HepG2 (cell line): ENCODE results near the gene PTCD1. TPM values are rescaled to one million over a fixed set of nuclear protein-coding genes. Genes with fewer than 3 reads are reported as not detected.

Experiments
- ATAD3A ChIP-seq: sonication (generic); formaldehyde crosslinking; IDR thresholded peaks from 2 replicates; pipeline ENCODE4 v1.4.0; 2020; ENCODE audit warnings: missing genetic modification reagents
- ATF6 ChIP-seq: sonication (generic); formaldehyde crosslinking; conservative IDR thresholded peaks from 2 replicates; pipeline ENCODE4 v1.4.0; 2020; ENCODE audit warnings: missing genetic modification reagents
- ATRX ChIP-seq: sonication (generic); formaldehyde crosslinking; IDR thresholded peaks from 2 replicates; pipeline ENCODE4 v1.4.0; 2020; ENCODE audit warnings: missing genetic modification reagents, borderline replicate concordance
- CBX5 ChIP-seq: sonication (generic); formaldehyde crosslinking; IDR thresholded peaks from 2 replicates; pipeline ENCODE4 v1.4.0; 2020; ENCODE audit warnings: missing genetic modification reagents, borderline replicate concordance
- PTBP1 ChIP-seq: fragments of 200-400 bp; formaldehyde crosslinking; IDR thresholded peaks from 2 replicates; pipeline ENCODE4 v1.6.1; 2018; ENCODE audit warnings: low read length, low read depth; ENCODE audit not compliant: poor library complexity, severe bottlenecking
- SKIL ChIP-seq: sonication (generic); formaldehyde crosslinking; IDR thresholded peaks from 2 replicates; pipeline ENCODE4 v1.8.0; 2022; ENCODE audit warnings: missing genetic modification reagents, mild to moderate bottlenecking, moderate library complexity, borderline replicate concordance
- SNAI1 ChIP-seq: sonication (generic); formaldehyde crosslinking; IDR thresholded peaks from 2 replicates; pipeline ENCODE4 v1.5.0; 2020; ENCODE audit warnings: mild to moderate bottlenecking, missing genetic modification reagents, borderline replicate concordance
- SNRNP70 ChIP-seq: fragments of 200-400 bp; formaldehyde crosslinking; IDR thresholded peaks from 2 replicates; pipeline ENCODE4 v1.6.1; 2017; ENCODE audit warnings: mild to moderate bottlenecking, low read depth, low read length, moderate library complexity
- SP2 ChIP-seq: sonication (generic); formaldehyde crosslinking; IDR thresholded peaks from 2 replicates; pipeline ENCODE4 v1.5.1; 2020; ENCODE audit warnings: mild to moderate bottlenecking, missing genetic modification reagents
- ZBTB26 ChIP-seq: IDR thresholded peaks from 2 replicates; pipeline ENCODE4 v1.6.1; 2016; ENCODE audit warnings: missing compliant biosample characterization, missing genetic modification reagents, borderline replicate concordance
- ZNF549 ChIP-seq: sonication (generic); formaldehyde crosslinking; IDR thresholded peaks from 2 replicates; pipeline ENCODE4 v1.5.0; 2020; ENCODE audit warnings: missing genetic modification reagents
- ZNF552 ChIP-seq: sonication (generic); formaldehyde crosslinking; IDR thresholded peaks from 2 replicates; pipeline ENCODE4 v1.9.0; 2022; ENCODE audit warnings: missing genetic modification reagents, mild to moderate bottlenecking, borderline replicate concordance
- ZNF558 ChIP-seq: sonication (generic); formaldehyde crosslinking; IDR thresholded peaks from 2 replicates; pipeline ENCODE4 v1.9.0; 2022; ENCODE audit warnings: mild to moderate bottlenecking, missing genetic modification reagents, borderline replicate concordance
- ZNF75D ChIP-seq: sonication (generic); formaldehyde crosslinking; IDR thresholded peaks from 2 replicates; pipeline ENCODE4 v1.8.1; 2023; ENCODE audit warnings: missing genetic modification reagents, mild to moderate bottlenecking, borderline replicate concordance
- ZNF772 ChIP-seq: sonication (generic); formaldehyde crosslinking; IDR thresholded peaks from 2 replicates; pipeline ENCODE4 v1.5.0; 2020; ENCODE audit warnings: mild to moderate bottlenecking, missing genetic modification reagents
- polyA plus RNA-seq, 8 experiments: library from polyadenylated mRNA; depleted of rRNA in 3 of 8; stranded (reverse) in 7 of 8; unstranded in 1 of 8; fragments of >200 nt; fragmentation: Illumina TruSeq in 4 of 8; extraction: Trizol in 4 of 8; gene quantifications; 2 replicates each; pipeline versions ENCODE4 v1.2.1 to v1.2.3, GENCODE V29; 2011 to 2016; ENCODE audit warnings: low read depth in 4 of 8, missing spikeins in 1 of 8, mixed read lengths in 1 of 8; ENCODE audit not compliant: insufficient read depth in 1 of 8
- total RNA-seq, 5 experiments: library from RNA; depleted of rRNA; stranded (reverse); fragments of >200 nt; fragmentation: Illumina TruSeq; extraction: Trizol; gene quantifications; 2 replicates each; pipeline ENCODE4 v1.2.3, GENCODE V29; 2016; ENCODE audit warnings: low read depth in 1 of 5
- TF ChIP-seq, protein P1 (sequence below): sonication (generic); formaldehyde crosslinking; IDR thresholded peaks from 2 replicates; pipeline ENCODE4 v1.8.0; 2022; ENCODE audit warnings: missing genetic modification reagents, mild to moderate bottlenecking, borderline replicate concordance
- TF ChIP-seq, protein P2 (sequence below): sonication (generic); formaldehyde crosslinking; IDR thresholded peaks from 2 replicates; pipeline ENCODE4 v1.4.0; 2020; ENCODE audit warnings: mild to moderate bottlenecking, missing genetic modification reagents

PTCD1 gene
- total and polyA plus RNA-seq, 2 of the 13 experiments (the other 11 are each of a cell fraction or from before 2014, with no cell fraction given), result 3.0 to 8.4 TPM

DNA sequence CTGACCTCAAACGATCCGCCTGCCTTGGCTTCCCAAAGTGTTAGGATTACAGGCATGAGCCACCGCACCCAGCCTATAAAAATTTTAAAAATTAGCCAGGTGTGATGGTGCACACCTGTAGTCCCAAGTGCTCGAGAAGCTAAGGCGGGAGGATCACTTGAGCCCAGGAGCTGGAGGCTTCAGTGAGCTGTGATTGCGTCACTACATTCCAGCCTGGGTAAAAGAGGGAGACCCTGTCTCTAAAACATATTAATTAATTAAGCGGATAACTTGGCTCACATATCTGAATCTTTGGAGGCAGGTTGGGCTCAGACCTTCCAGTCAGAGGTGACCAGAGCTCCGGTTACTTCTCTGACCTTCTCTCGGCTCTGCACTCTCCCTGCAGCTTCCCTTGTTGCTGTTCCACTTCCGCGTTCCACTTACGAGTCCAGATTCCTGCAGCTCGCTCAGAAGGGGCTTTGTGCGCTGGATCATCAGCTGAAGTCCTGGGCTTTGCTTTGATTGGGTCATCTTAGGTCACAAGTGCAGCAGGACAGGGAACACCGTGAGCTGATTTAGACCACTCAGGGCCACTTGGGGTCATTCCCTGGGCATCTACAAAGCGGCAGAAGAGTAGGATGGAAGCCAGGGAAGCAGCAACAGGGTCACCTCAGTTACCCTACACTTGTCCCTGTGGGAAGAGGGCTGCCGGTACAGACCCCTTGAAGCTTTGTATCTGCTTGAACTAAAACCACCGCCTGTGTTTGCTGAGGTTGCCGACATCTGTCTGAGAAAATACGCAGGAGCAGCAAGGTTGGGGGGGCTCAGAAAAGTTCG, 66.1 kb downstream of the PTCD1 start (continued):
- TF ChIP-seq, protein P1, sequence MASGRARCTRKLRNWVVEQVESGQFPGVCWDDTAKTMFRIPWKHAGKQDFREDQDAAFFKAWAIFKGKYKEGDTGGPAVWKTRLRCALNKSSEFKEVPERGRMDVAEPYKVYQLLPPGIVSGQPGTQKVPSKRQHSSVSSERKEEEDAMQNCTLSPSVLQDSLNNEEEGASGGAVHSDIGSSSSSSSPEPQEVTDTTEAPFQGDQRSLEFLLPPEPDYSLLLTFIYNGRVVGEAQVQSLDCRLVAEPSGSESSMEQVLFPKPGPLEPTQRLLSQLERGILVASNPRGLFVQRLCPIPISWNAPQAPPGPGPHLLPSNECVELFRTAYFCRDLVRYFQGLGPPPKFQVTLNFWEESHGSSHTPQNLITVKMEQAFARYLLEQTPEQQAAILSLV (CRISPR knock-in tag), result no peak; the same call in 1 of the 2 replicates
- no peak for TF ChIP-seq SNAI1 (CRISPR knock-in tag)
- TF ChIP-seq, protein P2, sequence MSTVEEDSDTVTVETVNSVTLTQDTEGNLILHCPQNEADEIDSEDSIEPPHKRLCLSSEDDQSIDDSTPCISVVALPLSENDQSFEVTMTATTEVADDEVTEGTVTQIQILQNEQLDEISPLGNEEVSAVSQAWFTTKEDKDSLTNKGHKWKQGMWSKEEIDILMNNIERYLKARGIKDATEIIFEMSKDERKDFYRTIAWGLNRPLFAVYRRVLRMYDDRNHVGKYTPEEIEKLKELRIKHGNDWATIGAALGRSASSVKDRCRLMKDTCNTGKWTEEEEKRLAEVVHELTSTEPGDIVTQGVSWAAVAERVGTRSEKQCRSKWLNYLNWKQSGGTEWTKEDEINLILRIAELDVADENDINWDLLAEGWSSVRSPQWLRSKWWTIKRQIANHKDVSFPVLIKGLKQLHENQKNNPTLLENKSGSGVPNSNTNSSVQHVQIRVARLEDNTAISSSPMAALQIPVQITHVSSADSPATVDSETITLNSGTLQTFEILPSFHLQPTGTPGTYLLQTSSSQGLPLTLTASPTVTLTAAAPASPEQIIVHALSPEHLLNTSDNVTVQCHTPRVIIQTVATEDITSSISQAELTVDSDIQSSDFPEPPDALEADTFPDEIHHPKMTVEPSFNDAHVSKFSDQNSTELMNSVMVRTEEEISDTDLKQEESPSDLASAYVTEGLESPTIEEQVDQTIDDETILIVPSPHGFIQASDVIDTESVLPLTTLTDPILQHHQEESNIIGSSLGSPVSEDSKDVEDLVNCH, result no peak
- peak; percentile 64; the same call in 1 of the 2 replicates for TF ChIP-seq SKIL (CRISPR knock-in tag)
- no peak for TF ChIP-seq ATRX (CRISPR knock-in tag)
- no peak for TF ChIP-seq ZNF552 (CRISPR knock-in tag)
- TF ChIP-seq ZNF558 (CRISPR knock-in tag), result no peak
- TF ChIP-seq ZNF75D (CRISPR knock-in tag), result no peak
- peak; percentile 79; the same call in 1 of the 2 replicates for TF ChIP-seq CBX5 (CRISPR knock-in tag)
- TF ChIP-seq ATAD3A, result no peak
- TF ChIP-seq ZNF772 (CRISPR knock-in tag), result peak; percentile 44; the same call in 1 of the 2 replicates
- no peak for TF ChIP-seq ATF6 (CRISPR knock-in tag)
- no peak for TF ChIP-seq ZNF549 (CRISPR knock-in tag)
- no peak for TF ChIP-seq PTBP1
- TF ChIP-seq ZBTB26 (CRISPR knock-in tag), result peak; percentile 59; the same call in 1 of the 2 replicates
- no peak for TF ChIP-seq SP2 (CRISPR knock-in tag)
- no peak for TF ChIP-seq SNRNP70
